B cell (primary cell): ENCODE data around the gene POLN. TPM values are rescaled to one million over a fixed set of nuclear protein-coding genes. Genes with fewer than 3 reads are reported as not detected.
A peak's percentile ranks its signal among the peaks of the same experiment; 100 is the strongest.

Experiments
- ATAC-seq: fragments of 200-7000 bp; cut with Tn5 transposase; one replicate; pipeline ENCODE4 v1.10.0; 2021; ENCODE audit warnings: low read depth, mild to moderate bottlenecking, moderate number of reproducible peaks, moderate library complexity
- CTCF ChIA-PET: fragments of 350-600 bp; sonication (Branson Sonifier 250); formaldehyde crosslinking; loops from one replicate; lab custom pipeline; 2021; ENCODE audit warnings: antibody characterized with exemption, inconsistent platforms; lab: Charles Lee
- POLR2A ChIA-PET: fragments of 350-600 bp; sonication (Branson Sonifier 250); formaldehyde crosslinking; loops from one replicate; lab custom pipeline; 2021; ENCODE audit warnings: antibody characterized with exemption; lab: Charles Lee
- DNase-seq: peaks from one replicate; pipeline ENCODE4 v3.0.0; 2013
- H2AFZ ChIP-seq: 2 replicates; pipeline ENCODE4 v1.6.1; 2012; ENCODE audit warnings: mild to moderate bottlenecking, low read depth, low read length; ENCODE audit not compliant: insufficient read depth, poor library complexity, severe bottlenecking
- H3K27ac ChIP-seq, 2 donors: 1 replicate in 1 of 2; 2 replicates in 1 of 2; pipeline ENCODE4 v1.5.1; 2012 to 2013; ENCODE audit warnings: low read length in 2 of 2, mild to moderate bottlenecking in 2 of 2, moderate library complexity in 1 of 2
- H3K27me3 ChIP-seq, 4 experiments: fragments of 200-600 bp in 1 of 4; sonication (generic) in 1 of 4; replicated peaks in 1 of 4; 1 replicate in 2 of 4; 2 replicates in 2 of 4; pipeline versions ENCODE4 v1.6.1 to v1.7.0; 2013 to 2016; ENCODE audit warnings: low read length in 3 of 4, mild to moderate bottlenecking in 2 of 4, mixed read lengths in 1 of 4, moderate library complexity in 1 of 4; ENCODE audit not compliant: insufficient read depth in 4 of 4, control insufficient read depth in 3 of 4; ENCODE audit errors: control extremely low read depth in 1 of 4
- H3K36me3 ChIP-seq, 2 experiments: replicated peaks in 1 of 2; 1 replicate in 1 of 2; 2 replicates in 1 of 2; pipeline versions ENCODE4 v1.6.1 to v1.7.1; 2013; ENCODE audit warnings: low read length in 1 of 2; ENCODE audit not compliant: insufficient read depth in 2 of 2, control insufficient read depth in 1 of 2; ENCODE audit errors: control extremely low read depth in 1 of 2, extremely low read depth in 1 of 2
- H3K4me1 ChIP-seq, 2 donors: fragments of 200-600 bp in 1 of 2; sonication (generic) in 1 of 2; 1 replicate in 1 of 2; 2 replicates in 1 of 2; pipeline versions ENCODE4 v1.5.1 to v1.6.1; 2013 to 2017; ENCODE audit warnings: low read length in 2 of 2; ENCODE audit not compliant: control insufficient read depth in 2 of 2, insufficient read depth in 2 of 2
- H3K4me2 ChIP-seq: replicated peaks from 2 replicates; pipeline ENCODE3; 2012; ENCODE audit warnings: mild to moderate bottlenecking, low read depth, low read length; ENCODE audit not compliant: poor library complexity, severe bottlenecking
- H3K4me3 ChIP-seq, 5 experiments: fragments of 200-600 bp in 1 of 5; sonication (generic) in 1 of 5; 1 replicate in 3 of 5; 2 replicates in 2 of 5; pipeline versions ENCODE4 v1.5.1 to v1.7.0; 2011 to 2016; ENCODE audit warnings: low read length in 4 of 5, mild to moderate bottlenecking in 4 of 5, low read depth in 2 of 5, control low read depth in 1 of 5, moderate library complexity in 1 of 5; ENCODE audit not compliant: insufficient read depth in 1 of 5; ENCODE audit errors: control extremely low read depth in 1 of 5, extremely low read depth in 1 of 5
- H3K79me2 ChIP-seq: fragments of 200-600 bp; sonication (generic); one replicate; pipeline ENCODE4 v1.6.0; 2016; ENCODE audit warnings: low read length; ENCODE audit not compliant: control insufficient read depth, insufficient read depth
- H3K9ac ChIP-seq: fragments of 200-600 bp; sonication (generic); 2 replicates; pipeline ENCODE4 v1.6.1; 2017; ENCODE audit warnings: mild to moderate bottlenecking, low read length, moderate library complexity
- H3K9me3 ChIP-seq, 3 donors: one replicate each; pipeline versions ENCODE4 v1.6.1 to v1.7.1; 2013; ENCODE audit warnings: low read length in 2 of 3; ENCODE audit not compliant: control insufficient read depth in 2 of 3, insufficient read depth in 1 of 3; ENCODE audit errors: control extremely low read depth in 1 of 3
- H4K20me1 ChIP-seq: 2 replicates; pipeline ENCODE4 v1.6.0; 2012; ENCODE audit warnings: mild to moderate bottlenecking, low read length; ENCODE audit not compliant: insufficient read depth, control insufficient read depth, poor library complexity, severe bottlenecking
- H3K27ac Mint-ChIP-seq: one replicate; pipeline ENCODE4 v1.8.0; 2021; ENCODE audit warnings: mixed read lengths
- H3K27me3 Mint-ChIP-seq: one replicate; pipeline ENCODE4 v1.8.0; 2021; ENCODE audit warnings: mixed read lengths
- H3K4me1 Mint-ChIP-seq: one replicate; pipeline ENCODE4 v1.8.0; 2021; ENCODE audit warnings: mixed read lengths
- H3K4me3 Mint-ChIP-seq: one replicate; pipeline ENCODE4 v1.8.0; 2021; ENCODE audit warnings: mixed read lengths
- H3K9me3 Mint-ChIP-seq: one replicate; pipeline ENCODE4 v1.8.0; 2022; ENCODE audit warnings: mixed read lengths; ENCODE audit not compliant: insufficient read depth
- CTCF ChIP-seq: fragments of 200-600 bp; IDR thresholded peaks from one replicate; pipeline ENCODE4 v1.8.0; 2022; ENCODE audit warnings: antibody characterized with exemption, mild to moderate bottlenecking
- EZH2 ChIP-seq: IDR thresholded peaks from 2 replicates; pipeline ENCODE4 v1.6.1; 2012; ENCODE audit warnings: borderline replicate concordance, low read depth, mild to moderate bottlenecking, moderate library complexity, low read length; ENCODE audit not compliant: insufficient read depth, poor library complexity, severe bottlenecking
- WGBS: methylation state at CpG from one replicate; pipeline ENCODE4 v1.1.5; 2013; ENCODE audit warnings: missing lambda C conversion rate; ENCODE audit not compliant: insufficient coverage; 5-methylcytosine and 5-hydroxymethylcytosine counted together
- intact Hi-C: fragments of 100-400 bp; cut with micrococcal nuclease; formaldehyde crosslinking; loops from one replicate; pipeline ENCODE4 v1.10.0; 2022
- polyA plus RNA-seq: library from polyadenylated mRNA; depleted of rRNA; stranded (reverse); fragments of >200 nt; gene quantifications from 2 replicates; pipeline ENCODE4 v1.2.3, GENCODE V29; 2012
- total RNA-seq, 2 donors: library from RNA; stranded (reverse); fragments of 120-200 nt in 1 of 2; gene quantifications; 1 replicate in 1 of 2; 2 replicates in 1 of 2; pipeline versions ENCODE4 v1.2.3 to v1.2.4, GENCODE V29; 2013 to 2022

The POLN gene
- total and polyA plus RNA-seq, 2 donors (not counting 1 experiment from before 2014, with no cell fraction given): 0.73 to 1.5 TPM

- H3K27me3 Mint-ChIP-seq: peaks cover 24% of the 10 kb centered on the region
- H3K9me3 Mint-ChIP-seq: no peaks in the 10 kb centered on the region
- H3K27ac Mint-ChIP-seq: peak overlapping the region; percentile 65
- intact Hi-C loops: loop anchor here (1.0 kb wide), 1 partner anchor 32 kb away; no protein-coding TSS in a partner anchor
- peak; percentile 87 for DNase-seq
- Histone ChIP-seq H3K27me3 (peaks cover 0 to 22% (median 4%) of the 10 kb centered on the region in 4 experiments), H3K9ac (peak overlapping the region; percentile 77), H2AFZ (peak overlapping the region; percentile 82), H3K9me3 (peaks cover 0 to 15% (median 0%) of the 10 kb centered on the region in 3 donors), H4K20me1 (peaks cover 11% of the 10 kb centered on the region), H3K36me3 (no peaks in the 10 kb centered on the region), H3K27ac (no peak overlapping the region), H3K4me2 (peak overlapping the region; percentile 97), H3K4me1 (peaks cover 9 to 18% of the 10 kb centered on the region in 2 donors), H3K4me3 (peak overlapping the region; percentile 57 to 76 (median 69)), H3K79me2 (peaks cover 8% of the 10 kb centered on the region)
- TF ChIP-seq EZH2: peak; percentile 80
- no peak for TF ChIP-seq CTCF
- peaks cover 6% of the 10 kb centered on the region for H3K4me1 Mint-ChIP-seq
- ChIA-PET CTCF (no interaction called here), POLR2A (no interaction called here)
- whole genome bisulfite sequencing: 1% methylated on average over 94 of the region's 94 CpGs
- ATAC-seq: peak; percentile 73
- H3K4me3 Mint-ChIP-seq: peak overlapping the region; percentile 87
These were observed 200.4 kb downstream of the POLN start for GRCh38 chr4:2041239-2042130.
